Measurements from ENCODE around the gene ZNF346.

ZNF346 gene

DNA sequence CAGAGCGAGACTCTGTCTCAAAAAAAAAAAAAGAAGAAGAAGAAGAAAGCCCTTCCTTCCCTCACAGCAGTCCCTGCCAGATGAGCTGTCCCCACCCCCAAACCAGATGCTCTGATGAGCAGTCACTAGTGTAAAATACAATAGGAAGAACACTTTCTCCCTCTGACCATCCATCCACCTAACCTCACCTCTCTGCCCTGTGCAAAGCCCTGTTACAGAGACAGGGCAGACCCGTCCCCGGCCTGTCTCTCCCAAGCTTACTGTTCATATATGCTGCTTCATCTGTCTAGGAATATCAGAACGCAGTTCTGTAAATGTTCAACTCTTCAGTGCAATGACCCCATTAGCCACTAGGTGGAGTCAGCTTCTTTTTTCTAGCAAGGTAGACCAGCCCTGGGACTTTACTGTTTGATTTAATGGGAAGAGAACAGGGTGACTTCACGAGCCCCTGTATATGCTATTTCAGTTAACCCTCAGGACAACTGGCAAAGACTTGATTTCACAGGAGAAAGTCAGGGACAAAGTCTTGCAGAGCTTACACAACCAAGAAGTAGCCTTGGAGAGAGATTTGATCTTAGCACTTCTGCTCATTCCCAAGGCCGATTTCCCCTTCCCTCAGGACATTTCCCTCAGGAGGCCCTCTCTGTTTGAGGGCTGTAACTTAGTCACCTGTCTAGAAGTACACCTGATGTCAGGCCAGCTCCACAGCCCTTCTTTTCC lies 49.3 kb downstream of the ZNF346 start:
- peak; percentile 95 for DNase-seq

DNA sequence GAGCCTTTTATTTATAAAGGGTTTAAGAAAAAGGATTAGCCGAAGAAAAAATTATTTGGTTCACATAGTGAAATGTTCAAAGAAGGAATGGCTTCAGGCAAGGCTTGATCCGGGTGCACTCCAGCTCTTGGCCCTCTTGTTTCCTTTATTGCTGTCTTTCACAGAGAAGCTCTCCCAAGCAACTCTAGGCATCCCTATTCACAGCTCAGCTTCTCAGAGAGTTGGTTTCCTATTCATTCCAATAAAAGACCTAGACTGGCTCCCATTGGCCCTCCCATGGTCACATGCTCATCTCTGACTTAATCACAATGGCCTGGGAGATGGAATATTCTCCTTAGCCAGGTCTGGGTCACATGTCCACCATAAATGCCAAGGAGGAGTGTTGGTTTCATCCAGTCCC lies 54.8 kb downstream of the ZNF346 start:
- DNase-seq: peak; percentile 31

- no peak for DNase-seq
These were observed 57.1 kb downstream of the ZNF346 start for GRCh38 chr5:177079606-177080005.

GRCh38 chr5:177080265-177080664 lies 57.8 kb downstream of the ZNF346 start:
- DNase-seq: no peak

GRCh38 chr5:177081859-177082258 lies 59.4 kb downstream of the ZNF346 start:
- no peak for DNase-seq

- DNase-seq: peak; percentile 28
These were observed 60.9 kb downstream of the ZNF346 start for GRCh38 chr5:177083357-177083756.

DNA sequence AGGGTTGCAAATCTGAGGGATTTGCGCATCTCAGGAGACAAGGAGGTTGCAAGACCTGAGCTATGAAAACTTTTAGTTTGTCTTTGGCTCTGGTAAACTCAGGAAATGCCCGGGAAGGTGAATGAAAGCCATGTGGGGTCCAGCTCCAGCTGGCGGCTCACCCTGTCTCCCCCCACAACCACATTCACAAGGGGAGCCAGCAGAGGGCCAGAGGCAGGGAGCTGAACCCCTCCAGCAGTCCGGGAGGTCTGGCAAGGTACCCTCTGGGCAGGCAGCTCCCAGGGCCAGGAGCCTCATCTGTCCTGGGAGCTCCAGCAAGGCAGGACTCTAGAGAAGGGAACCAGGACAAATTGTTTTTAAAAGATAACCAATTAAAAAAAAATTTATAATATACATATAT lies 61.7 kb downstream of the ZNF346 start:
- no peak for DNase-seq

DNA sequence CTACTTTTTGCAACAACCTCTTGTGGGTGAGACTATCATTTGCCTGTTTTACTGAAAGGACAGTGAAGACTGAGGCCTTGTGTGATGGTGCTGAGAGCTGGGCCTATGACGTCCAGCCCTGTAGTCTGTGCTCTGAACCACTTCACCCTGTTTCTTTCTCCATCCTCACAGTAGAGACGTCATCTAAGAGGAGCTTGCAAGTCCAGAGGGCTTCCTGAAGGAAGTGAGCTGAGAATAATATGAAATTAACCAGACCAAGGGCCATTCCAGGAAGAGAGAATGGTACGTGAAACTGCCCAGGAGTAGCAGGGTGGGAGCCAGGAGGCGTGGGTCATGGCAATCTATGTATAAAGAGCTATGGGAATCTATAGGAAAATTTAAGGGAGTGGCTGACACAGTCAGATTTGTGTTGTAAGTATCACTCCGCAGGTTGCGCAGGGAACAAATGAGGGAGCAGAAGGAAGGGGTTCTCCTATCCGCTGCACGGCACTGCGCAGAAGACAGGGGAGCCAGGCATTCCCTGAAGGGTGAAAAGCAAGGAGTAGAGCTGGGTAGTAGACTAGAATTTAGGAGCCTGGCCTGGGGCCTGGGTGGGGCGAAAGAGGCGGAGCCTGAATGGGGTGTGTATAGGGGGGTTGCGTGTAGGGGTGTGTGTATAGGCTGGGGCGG lies 63.6 kb downstream of the ZNF346 start:
- no peak for DNase-seq

- peak; percentile 91 for DNase-seq
These were observed 64.3 kb downstream of the ZNF346 start, which contains the start of gene FGFR4 for GRCh38 chr5:177086654-177087397. Gene FGFR4 (plus strand): TSS chr5:177086915. CDS start chr5:177089603, 2,688 bp downstream.

DNA sequence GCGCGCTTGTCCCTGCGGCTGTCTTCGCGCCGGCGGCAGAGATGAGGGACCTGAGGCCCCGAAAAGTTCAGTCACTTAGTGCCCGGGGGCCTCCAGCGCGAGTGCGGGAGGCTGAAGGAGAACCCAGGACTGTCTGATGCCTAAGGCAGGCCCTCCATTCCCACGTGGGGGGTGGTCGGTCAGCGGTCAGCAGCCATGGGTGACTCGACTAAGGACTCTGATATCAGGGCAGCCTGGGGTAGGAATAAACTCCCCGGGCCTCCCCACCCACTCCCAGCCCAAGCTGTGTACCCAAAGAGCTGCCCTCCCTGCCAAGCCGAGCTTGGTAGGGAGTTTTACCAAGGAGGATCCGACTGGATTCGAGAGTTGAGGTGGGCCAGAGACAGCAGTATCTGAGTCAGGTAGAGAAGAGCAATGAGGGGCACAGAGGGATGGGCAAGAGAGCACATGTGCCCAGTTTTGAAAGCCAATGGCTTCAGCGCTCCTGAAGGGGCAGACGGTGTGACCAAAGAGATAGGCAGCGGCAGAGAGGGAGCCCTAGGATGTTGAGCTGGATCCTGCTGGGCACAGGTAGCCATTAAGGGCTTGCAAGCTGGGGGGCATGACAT lies 65.0 kb downstream of the ZNF346 start:
- no peak for DNase-seq

- no peak for DNase-seq
These were observed 66.6 kb downstream of the ZNF346 start for GRCh38 chr5:177089127-177089526.

DNA sequence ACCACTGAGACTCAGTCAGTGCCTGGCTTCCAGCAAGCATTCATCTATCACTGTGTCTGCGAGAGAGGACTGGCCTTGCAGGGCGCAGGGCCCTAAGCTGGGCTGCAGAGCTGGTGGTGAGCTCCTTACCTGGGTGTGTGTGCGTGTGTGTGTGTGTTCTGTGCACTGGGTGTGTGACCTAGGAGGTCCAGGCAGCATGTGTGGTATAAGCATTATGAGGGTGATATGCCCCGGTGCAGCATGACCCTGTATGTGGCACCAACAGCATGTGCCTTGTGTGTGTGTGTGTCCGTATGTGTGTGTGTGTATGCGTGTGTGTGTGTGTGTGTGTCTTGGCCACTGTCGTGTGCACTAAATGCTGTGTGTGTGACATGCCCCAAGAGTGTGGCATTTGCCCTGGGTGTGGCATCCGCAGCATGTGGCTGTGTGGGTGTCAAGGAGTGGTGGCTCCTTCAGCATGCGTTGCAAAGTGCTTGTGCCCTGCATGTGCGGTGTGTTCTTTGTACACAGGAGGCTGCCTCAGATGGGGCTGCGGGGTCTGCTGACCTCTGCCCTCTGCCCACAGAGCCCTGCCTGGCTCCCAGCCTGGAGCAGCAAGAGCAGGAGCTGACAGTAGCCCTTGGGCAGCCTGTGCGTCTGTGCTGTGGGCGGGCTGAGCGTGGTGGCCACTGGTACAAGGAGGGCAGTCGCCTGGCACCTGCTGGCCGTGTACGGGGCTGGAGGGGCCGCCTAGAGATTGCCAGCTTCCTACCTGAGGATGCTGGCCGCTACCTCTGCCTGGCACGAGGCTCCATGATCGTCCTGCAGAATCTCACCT lies 67.5 kb downstream of the ZNF346 start:
- no peak for DNase-seq

DNA sequence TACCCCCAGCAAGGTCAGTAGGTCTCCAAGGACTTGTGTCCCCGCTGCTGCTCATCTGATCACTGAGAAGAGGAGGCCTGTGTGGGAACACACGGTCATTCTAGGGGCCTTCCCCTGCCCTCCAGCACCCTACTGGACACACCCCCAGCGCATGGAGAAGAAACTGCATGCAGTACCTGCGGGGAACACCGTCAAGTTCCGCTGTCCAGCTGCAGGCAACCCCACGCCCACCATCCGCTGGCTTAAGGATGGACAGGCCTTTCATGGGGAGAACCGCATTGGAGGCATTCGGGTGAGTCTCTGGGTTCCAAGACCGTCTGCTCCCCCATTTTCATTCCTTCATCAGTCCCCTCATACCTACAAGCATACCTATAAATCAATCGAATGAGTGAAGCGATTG lies 68.3 kb downstream of the ZNF346 start:
- no peak for DNase-seq

DNA sequence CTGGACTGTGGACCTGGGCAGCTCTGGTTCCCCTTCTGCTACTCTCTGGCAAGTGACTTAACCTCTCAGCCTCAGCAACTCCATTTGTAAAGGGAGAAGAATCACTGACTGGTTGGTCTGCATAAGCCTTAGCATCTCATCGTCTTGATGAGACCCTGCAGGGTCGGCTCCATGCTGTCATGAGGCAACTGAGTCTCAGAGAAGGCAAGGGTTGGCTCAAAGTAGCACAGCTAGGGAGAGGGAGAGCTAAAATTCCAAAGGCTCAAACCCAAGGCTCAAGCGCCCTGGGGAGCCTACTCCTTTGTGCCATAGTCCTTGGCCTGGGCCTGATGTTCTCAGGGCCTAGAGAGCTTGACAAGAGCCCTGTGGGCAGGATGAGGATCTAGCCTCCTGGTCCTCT lies 68.7 kb downstream of the ZNF346 start:
- DNase-seq: no peak

DNA sequence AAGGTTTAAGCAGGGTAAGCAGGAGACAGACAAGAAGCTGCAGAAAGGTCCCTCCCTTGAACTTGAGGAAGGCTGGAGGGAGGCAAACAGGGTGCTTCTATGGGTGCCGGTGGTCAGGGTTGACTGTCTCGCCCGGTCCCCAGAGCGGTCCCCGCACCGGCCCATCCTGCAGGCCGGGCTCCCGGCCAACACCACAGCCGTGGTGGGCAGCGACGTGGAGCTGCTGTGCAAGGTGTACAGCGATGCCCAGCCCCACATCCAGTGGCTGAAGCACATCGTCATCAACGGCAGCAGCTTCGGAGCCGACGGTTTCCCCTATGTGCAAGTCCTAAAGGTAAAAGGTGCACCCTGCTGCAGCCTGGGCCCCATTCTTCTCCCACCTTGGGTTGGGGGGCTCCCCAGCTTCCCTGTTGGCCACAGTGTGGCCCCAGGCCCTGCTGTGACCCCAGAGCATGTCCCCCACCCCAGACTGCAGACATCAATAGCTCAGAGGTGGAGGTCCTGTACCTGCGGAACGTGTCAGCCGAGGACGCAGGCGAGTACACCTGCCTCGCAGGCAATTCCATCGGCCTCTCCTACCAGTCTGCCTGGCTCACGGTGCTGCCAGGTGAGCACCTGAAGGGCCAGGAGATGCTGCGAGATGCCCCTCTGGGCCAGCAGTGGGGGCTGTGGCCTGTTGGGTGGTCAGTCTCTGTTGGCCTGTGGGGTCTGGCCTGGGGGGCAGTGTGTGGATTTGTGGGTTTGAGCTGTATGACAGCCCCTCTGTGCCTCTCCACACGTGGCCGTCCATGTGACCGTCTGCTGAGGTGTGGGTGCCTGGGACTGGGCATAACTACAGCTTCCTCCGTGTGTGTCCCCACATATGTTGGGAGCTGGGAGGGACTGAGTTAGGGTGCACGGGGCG lies 69.9 kb downstream of the ZNF346 start:
- DNase-seq: no peak

DNA sequence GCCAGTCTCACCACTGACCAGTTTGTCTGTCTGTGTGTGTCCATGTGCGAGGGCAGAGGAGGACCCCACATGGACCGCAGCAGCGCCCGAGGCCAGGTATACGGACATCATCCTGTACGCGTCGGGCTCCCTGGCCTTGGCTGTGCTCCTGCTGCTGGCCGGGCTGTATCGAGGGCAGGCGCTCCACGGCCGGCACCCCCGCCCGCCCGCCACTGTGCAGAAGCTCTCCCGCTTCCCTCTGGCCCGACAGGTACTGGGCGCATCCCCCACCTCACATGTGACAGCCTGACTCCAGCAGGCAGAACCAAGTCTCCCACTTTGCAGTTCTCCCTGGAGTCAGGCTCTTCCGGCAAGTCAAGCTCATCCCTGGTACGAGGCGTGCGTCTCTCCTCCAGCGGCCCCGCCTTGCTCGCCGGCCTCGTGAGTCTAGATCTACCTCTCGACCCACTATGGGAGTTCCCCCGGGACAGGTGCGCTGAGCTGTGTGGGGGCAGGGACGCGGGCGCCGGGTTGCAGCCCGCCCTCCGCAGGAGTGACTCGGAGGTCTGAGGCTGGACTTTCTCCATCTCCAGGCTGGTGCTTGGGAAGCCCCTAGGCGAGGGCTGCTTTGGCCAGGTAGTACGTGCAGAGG lies 70.7 kb downstream of the ZNF346 start:
- DNase-seq: no peak

- no peak for DNase-seq
These were observed 71.3 kb downstream of the ZNF346 start for GRCh38 chr5:177093803-177094202.

- no peak for DNase-seq
These were observed 72.0 kb downstream of the ZNF346 start for GRCh38 chr5:177094224-177095087.

DNA sequence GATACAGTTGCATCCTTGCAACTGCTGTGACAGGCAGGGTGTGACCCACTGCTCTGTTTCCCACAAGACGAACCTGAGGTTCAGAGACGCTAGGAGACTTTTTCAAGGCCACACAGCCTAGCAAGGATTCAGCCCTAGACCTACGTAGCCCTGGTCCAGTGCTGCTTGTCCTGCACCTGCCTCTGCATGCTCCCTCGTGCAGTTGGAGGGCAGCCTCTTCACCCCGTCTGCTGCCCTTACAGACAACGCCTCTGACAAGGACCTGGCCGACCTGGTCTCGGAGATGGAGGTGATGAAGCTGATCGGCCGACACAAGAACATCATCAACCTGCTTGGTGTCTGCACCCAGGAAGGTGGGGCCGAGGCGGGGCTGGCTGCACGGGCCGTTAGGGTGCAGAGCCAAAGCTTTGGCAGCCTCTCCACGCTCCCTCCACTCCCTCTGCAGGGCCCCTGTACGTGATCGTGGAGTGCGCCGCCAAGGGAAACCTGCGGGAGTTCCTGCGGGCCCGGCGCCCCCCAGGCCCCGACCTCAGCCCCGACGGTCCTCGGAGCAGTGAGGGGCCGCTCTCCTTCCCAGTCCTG lies 72.7 kb downstream of the ZNF346 start:
- no peak for DNase-seq

Measured in NCI-H82 (cell line).